ENCODE data around the gene NELFE. TPM values are rescaled to one million over a fixed set of nuclear protein-coding genes. Genes with fewer than 3 reads are reported as not detected.
A peak's percentile ranks its signal among the peaks of the same experiment; 100 is the strongest.

NELFE gene
- total and polyA plus RNA-seq, 2 of the 13 experiments (the other 11 are each of a cell fraction or from before 2014, with no cell fraction given) = 51.3 to 69.8 TPM

DNA sequence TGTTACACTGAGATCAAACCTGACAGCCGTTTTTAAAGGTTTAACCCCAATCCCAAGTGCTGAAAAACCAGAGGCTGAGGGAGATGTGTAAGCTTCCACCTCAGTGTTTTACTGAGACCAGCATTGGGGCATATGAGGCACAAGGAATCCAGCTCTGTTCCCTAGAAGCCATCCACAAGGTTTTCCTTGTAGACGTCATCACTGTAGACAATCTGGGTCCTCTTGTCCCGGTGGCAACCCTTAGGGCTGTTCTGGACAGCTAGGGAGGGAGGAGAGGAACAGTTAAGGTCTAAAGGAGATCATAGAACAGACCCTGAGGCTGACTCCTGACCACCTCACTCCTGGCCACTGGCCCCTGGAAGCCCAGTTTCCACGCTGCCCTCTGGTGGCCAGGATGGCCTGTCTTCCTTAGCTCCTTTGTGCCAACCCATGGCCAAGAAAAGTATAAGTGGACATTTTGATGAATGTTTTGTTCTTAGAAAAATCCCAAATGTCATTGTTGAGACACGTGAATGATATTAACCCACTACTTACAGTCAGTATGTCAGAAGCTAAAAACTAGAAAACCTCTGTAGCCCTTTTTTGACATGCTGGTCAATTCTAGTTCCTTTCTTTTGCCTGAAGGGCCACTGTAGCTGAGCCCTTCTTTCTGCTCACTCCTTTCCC lies 6.5 kb downstream of the NELFE start (continued):
- TF ChIP-seq, protein P1, sequence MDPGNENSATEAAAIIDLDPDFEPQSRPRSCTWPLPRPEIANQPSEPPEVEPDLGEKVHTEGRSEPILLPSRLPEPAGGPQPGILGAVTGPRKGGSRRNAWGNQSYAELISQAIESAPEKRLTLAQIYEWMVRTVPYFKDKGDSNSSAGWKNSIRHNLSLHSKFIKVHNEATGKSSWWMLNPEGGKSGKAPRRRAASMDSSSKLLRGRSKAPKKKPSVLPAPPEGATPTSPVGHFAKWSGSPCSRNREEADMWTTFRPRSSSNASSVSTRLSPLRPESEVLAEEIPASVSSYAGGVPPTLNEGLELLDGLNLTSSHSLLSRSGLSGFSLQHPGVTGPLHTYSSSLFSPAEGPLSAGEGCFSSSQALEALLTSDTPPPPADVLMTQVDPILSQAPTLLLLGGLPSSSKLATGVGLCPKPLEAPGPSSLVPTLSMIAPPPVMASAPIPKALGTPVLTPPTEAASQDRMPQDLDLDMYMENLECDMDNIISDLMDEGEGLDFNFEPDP (CRISPR knock-in tag; conservative IDR thresholded peaks at IDR 0.05) = no peak
- TF ChIP-seq ZZZ3 (CRISPR knock-in tag; IDR thresholded peaks at IDR 0.05; ENCODE audit: borderline replicate concordance) = no peak
- no peak for TF ChIP-seq SRSF1 (optimal IDR thresholded peaks at IDR 0.05; ENCODE audit: low read depth, low read length)
- TF ChIP-seq U2AF2 (IDR thresholded peaks at IDR 0.05; ENCODE audit: low read depth, low read length) = no peak
- TF ChIP-seq PAF1 (CRISPR knock-in tag; IDR thresholded peaks at IDR 0.05) = peak; percentile 31; the same call in 1 of the 2 replicates
- no peak for TF ChIP-seq ZNF431 (CRISPR knock-in tag; IDR thresholded peaks at IDR 0.05; ENCODE audit: borderline replicate concordance, low read depth)
- TF ChIP-seq ZFP90 (CRISPR knock-in tag; IDR thresholded peaks at IDR 0.05; ENCODE audit: borderline replicate concordance) = no peak
- TF ChIP-seq, protein P2, sequence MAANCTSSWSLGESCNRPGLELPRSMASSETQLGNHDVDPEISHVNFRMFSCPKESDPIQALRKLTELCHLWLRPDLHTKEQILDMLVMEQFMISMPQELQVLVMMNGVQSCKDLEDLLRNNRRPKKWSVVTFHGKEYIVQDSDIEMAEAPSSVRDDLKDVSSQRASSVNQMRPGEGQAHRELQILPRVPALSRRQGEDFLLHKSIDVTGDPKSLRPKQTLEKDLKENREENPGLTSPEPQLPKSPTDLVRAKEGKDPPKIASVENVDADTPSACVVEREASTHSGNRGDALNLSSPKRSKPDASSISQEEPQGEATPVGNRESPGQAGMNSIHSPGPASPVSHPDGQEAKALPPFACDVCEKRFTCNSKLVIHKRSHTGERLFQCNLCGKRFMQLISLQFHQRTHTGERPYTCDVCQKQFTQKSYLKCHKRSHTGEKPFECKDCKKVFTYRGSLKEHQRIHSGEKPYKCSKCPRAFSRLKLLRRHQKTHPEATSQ (CRISPR knock-in tag; IDR thresholded peaks at IDR 0.05; ENCODE audit: borderline replicate concordance) = no peak
- no peak for TF ChIP-seq SRY (CRISPR knock-in tag; IDR thresholded peaks at IDR 0.05)
- TF ChIP-seq, protein P3, sequence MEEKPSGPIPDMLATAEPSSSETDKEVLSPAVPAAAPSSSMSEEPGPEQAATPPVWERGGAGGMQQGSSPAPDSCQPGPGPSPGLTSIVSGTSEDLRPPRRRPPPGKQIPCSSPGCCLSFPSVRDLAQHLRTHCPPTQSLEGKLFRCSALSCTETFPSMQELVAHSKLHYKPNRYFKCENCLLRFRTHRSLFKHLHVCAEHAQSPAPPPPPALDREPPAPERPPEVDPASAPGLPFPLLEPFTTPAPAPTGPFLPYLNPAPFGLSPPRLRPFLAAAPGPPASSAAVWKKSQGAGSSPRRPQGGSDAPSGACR (CRISPR knock-in tag; IDR thresholded peaks at IDR 0.05) = no peak; the same call in 1 of the 2 replicates
- no peak for TF ChIP-seq DZIP1 (CRISPR knock-in tag; IDR thresholded peaks at IDR 0.05)
- TF ChIP-seq ZNF841 (CRISPR knock-in tag; IDR thresholded peaks at IDR 0.05; ENCODE audit: borderline replicate concordance) = no peak
- no peak for TF ChIP-seq PHF8 (CRISPR knock-in tag; IDR thresholded peaks at IDR 0.05)
- peak; percentile 71 for TF ChIP-seq GATAD2A (CRISPR knock-in tag; IDR thresholded peaks at IDR 0.05)
- peak; percentile 55; the same call in 1 of the 2 replicates for TF ChIP-seq RXRB (CRISPR knock-in tag; IDR thresholded peaks at IDR 0.05; ENCODE audit: borderline replicate concordance)
- no peak for TF ChIP-seq ZFP36L2 (CRISPR knock-in tag; IDR thresholded peaks at IDR 0.05)
- TF ChIP-seq DNMT3B (CRISPR knock-in tag; conservative IDR thresholded peaks at IDR 0.05) = no peak
- TF ChIP-seq NR2F6 (IDR thresholded peaks at IDR 0.05) = no peak
- TF ChIP-seq NR2F6 (CRISPR knock-in tag; IDR thresholded peaks at IDR 0.05) = 0 out of 2 replicates have a peak, but pooled peaks have one; percentile 11
- no peak; the same call in 1 of the 2 replicates for TF ChIP-seq ATF2 (CRISPR knock-in tag; IDR thresholded peaks at IDR 0.05)
- no peak for TF ChIP-seq U2AF1 (optimal IDR thresholded peaks at IDR 0.05; ENCODE audit: low read depth, low read length)
- TF ChIP-seq DBP (CRISPR knock-in tag; IDR thresholded peaks at IDR 0.05; ENCODE audit: not compliant biosample characterization) = no peak
- no peak for TF ChIP-seq ZNF563 (CRISPR knock-in tag; IDR thresholded peaks at IDR 0.05)
